Coronary artery (tissue), 2 donors: Measurements from ENCODE around the gene EFNA5.

ENCODE experiments used
- DNase-seq: peaks from one replicate; pipeline ENCODE4 v3.0.0-alpha.2; 2017; ENCODE audit warnings: low spot score
- H3K27ac ChIP-seq, 2 donors: fragments of 200-600 bp; sonication (generic); one replicate each; pipeline ENCODE4 v1.5.1; 2016 to 2019
- H3K4me3 ChIP-seq: fragments of 200-600 bp; sonication (generic); 2 replicates; pipeline ENCODE4 v1.5.1; 2016; ENCODE audit warnings: mild to moderate bottlenecking, moderate library complexity
- TF ChIP-seq, protein P1 (sequence below): fragments of 200-600 bp; sonication (generic); IDR thresholded peaks from one replicate; pipeline ENCODE4 v1.5.1; 2019; ENCODE audit warnings: antibody characterized with exemption

Gene EFNA5

DNA sequence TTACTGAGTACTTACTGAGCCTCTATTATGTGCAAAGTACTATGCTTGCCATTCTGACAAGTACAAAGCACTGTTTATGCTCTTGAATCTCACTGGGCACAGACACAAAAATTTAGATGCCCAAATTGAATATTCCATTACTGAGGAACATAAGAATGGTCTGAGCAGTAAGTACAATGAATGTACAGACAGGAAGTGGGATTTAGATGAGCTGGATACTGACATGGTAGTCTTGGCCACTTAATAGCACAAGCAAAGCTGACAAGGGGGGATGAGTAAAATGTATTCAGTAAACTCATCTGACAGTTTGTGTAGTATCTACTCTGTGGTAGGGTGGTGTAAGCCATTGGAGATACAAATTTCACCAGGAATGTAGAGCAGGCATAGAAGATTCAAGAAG, 132.4 kb downstream of the EFNA5 start:
- DNase-seq, result no peak
- TF ChIP-seq, protein P1, sequence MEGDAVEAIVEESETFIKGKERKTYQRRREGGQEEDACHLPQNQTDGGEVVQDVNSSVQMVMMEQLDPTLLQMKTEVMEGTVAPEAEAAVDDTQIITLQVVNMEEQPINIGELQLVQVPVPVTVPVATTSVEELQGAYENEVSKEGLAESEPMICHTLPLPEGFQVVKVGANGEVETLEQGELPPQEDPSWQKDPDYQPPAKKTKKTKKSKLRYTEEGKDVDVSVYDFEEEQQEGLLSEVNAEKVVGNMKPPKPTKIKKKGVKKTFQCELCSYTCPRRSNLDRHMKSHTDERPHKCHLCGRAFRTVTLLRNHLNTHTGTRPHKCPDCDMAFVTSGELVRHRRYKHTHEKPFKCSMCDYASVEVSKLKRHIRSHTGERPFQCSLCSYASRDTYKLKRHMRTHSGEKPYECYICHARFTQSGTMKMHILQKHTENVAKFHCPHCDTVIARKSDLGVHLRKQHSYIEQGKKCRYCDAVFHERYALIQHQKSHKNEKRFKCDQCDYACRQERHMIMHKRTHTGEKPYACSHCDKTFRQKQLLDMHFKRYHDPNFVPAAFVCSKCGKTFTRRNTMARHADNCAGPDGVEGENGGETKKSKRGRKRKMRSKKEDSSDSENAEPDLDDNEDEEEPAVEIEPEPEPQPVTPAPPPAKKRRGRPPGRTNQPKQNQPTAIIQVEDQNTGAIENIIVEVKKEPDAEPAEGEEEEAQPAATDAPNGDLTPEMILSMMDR, result no peak
- no peak overlapping the region for H3K4me3 ChIP-seq
- H3K27ac ChIP-seq, result no peak overlapping the region

- Histone ChIP-seq H3K27ac (no peak overlapping the region), H3K4me3 (no peak overlapping the region)
- DNase-seq, result no peak
- TF ChIP-seq, protein P1, result no peak
Measured at GRCh38 chr5:107535849-107536248, 134.9 kb downstream of the EFNA5 start.

GRCh38 chr5:107533910-107534876, 136.5 kb downstream of the EFNA5 start:
- TF ChIP-seq, protein P1, result no peak

GRCh38 chr5:107532916-107533315, 137.8 kb downstream of the EFNA5 start:
- no peak overlapping the region for H3K27ac ChIP-seq
- DNase-seq, result no peak
- TF ChIP-seq, protein P1, result no peak
- H3K4me3 ChIP-seq, result no peak overlapping the region

More at GRCh38 chr5:107533910-107534876, 136.5 kb downstream of the EFNA5 start:
- Histone ChIP-seq H3K27ac (no peak overlapping the region), H3K4me3 (no peak overlapping the region)
- DNase-seq, result no peak

DNA sequence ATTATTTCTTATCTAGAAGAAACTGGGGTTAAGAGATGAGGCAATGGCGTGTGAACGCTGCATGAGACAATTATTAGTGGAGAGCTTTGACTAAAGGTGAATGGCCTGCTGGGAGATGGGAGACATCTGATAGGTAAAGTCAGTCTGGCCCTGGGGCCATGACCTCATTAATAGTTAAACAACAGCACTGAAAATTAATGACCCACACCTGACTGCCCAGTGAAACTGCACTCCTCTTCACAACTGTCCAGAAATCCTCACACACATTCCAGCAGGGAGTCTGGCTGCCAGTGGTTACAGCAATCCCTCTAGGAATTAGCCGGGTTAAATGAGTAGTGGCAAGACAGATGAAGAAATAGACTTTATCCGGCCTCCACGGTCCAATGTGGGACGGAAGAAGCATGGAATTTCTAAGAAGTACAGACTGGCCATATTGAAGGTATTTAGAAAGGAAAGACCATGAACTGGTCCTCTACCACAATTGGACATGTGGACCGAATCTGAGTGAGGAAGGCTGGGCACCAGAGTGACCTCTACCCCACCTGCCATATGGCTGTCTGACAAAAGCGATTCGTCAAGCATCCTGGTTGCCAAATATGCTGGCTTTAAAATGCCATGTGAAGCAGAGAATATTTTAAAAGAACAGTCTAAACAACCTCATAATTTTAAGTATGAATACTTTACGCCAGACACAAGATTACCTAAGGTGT, 138.4 kb downstream of the EFNA5 start:
- H3K4me3 ChIP-seq, result no peak overlapping the region
- no peak for DNase-seq
- H3K27ac ChIP-seq, result no peak overlapping the region
- TF ChIP-seq, protein P1, result no peak

- TF ChIP-seq, protein P1, result no peak
- Histone ChIP-seq H3K4me3 (no peak overlapping the region), H3K27ac (no peak overlapping the region)
- DNase-seq, result no peak
Measured at GRCh38 chr5:107531308-107531707, 139.4 kb downstream of the EFNA5 start.
